HCT116 (cell line): Measurements from ENCODE around the gene CDKN1A. TPM values are rescaled to one million over a fixed set of nuclear protein-coding genes. Genes with fewer than 3 reads are reported as not detected.

ENCODE experiments used
- ATAC-seq: fragments of 200-7000 bp; cut with Tn5 transposase; 2 replicates; pipeline ENCODE4 v1.9.1; 2020; ENCODE audit warnings: mild to moderate bottlenecking, moderate library complexity
- BruUV-seq: library from RNA; stranded (reverse); fragments of 400-500 nt; replicated peaks from 2 replicates; lab custom pipeline; 2021; lab: Mats Ljungman, UMichigan
- CTCF ChIA-PET: fragments of 300-600 bp; sonication (Branson Sonifier 250); formaldehyde crosslinking; loops from one replicate; lab custom pipeline; 2021; ENCODE audit warnings: antibody characterized with exemption; lab: Charles Lee
- POLR2A ChIA-PET: fragments of 300-600, 350-600 bp; sonication (Branson Sonifier 250); formaldehyde crosslinking; loops from one replicate; lab custom pipeline; 2021; ENCODE audit warnings: antibody characterized with exemption; lab: Charles Lee
- RAD21 ChIA-PET, 2 experiments: fragments of 300-600 bp; sonication (Branson Sonifier 250); formaldehyde crosslinking; loops; one replicate each; lab custom pipeline; 2023; ENCODE audit warnings: low total read pairs in 2 of 2; ENCODE audit not compliant: uncharacterized antibody in 2 of 2, unreplicated experiment in 2 of 2, low non-redundant PET in 1 of 2; lab: Charles Lee
- DNase-seq: peaks from one replicate; pipeline ENCODE4 v3.0.0-alpha.2; 2010; ENCODE audit warnings: low read depth, low spot score
- H2AFZ ChIP-seq: fragments of 200-600 bp; shearing (Covaris generic), sonication (generic); 2 replicates; pipeline ENCODE4 v1.6.1; 2017; ENCODE audit warnings: low read depth, mixed run types, mixed read lengths, antibody characterized with exemption, low read length; ENCODE audit not compliant: poor library complexity, severe bottlenecking
- H3K27ac ChIP-seq: 2 replicates; pipeline ENCODE4 v1.5.1; 2012; ENCODE audit warnings: low read depth, low read length
- H3K27me3 ChIP-seq: fragments of 200-600 bp; sonication (generic); 2 replicates; pipeline ENCODE4 v1.6.1; 2016; ENCODE audit warnings: mixed run types, low read length, mixed read lengths; ENCODE audit not compliant: insufficient read depth
- H3K36me3 ChIP-seq, 2 experiments: fragments of 200-500 bp in 1 of 2; fragments of 200-600 bp in 1 of 2; sonication (Bioruptor generic) in 1 of 2; sonication (generic) in 1 of 2; 2 replicates each; pipeline versions ENCODE4 v1.5.1 to v1.6.1; 2014 to 2016; ENCODE audit warnings: low read length in 2 of 2, inconsistent platforms in 1 of 2, mixed read lengths in 1 of 2, mixed run types in 1 of 2; ENCODE audit not compliant: insufficient read depth in 2 of 2, control insufficient read depth in 1 of 2
- H3K4me1 ChIP-seq, 2 experiments: fragments of 200-600 bp in 1 of 2; sonication (generic) in 1 of 2; 2 replicates each; pipeline versions ENCODE4 v1.5.1 to v1.6.1; 2012 to 2017; ENCODE audit warnings: low read length in 2 of 2, inconsistent platforms in 1 of 2, mild to moderate bottlenecking in 1 of 2, mixed read lengths in 1 of 2, mixed run types in 1 of 2, moderate library complexity in 1 of 2; ENCODE audit not compliant: insufficient read depth in 2 of 2, control insufficient read depth in 1 of 2
- H3K4me2 ChIP-seq: fragments of 200-600 bp; sonication (generic); 2 replicates; pipeline ENCODE4 v1.6.1; 2017; ENCODE audit warnings: mixed run types, low read length, mixed read lengths
- H3K4me3 ChIP-seq, 2 experiments: fragments of 200-600 bp in 1 of 2; sonication (generic) in 1 of 2; replicated peaks in 1 of 2; 2 replicates each; pipeline ENCODE4 v1.5.1; 2011 to 2016; ENCODE audit warnings: low read length in 2 of 2, control low read depth in 1 of 2, low read depth in 1 of 2, mild to moderate bottlenecking in 1 of 2, mixed read lengths in 1 of 2, mixed run types in 1 of 2
- H3K79me2 ChIP-seq: fragments of 200-600 bp; sonication (generic); 2 replicates; pipeline ENCODE4 v1.6.1; 2017; ENCODE audit warnings: mild to moderate bottlenecking, mixed run types, low read length, moderate library complexity, mixed read lengths; ENCODE audit not compliant: insufficient read depth
- H3K9ac ChIP-seq: fragments of 200-600 bp; sonication (generic); 2 replicates; pipeline ENCODE4 v1.6.1; 2016; ENCODE audit warnings: low read length, mixed read lengths
- H3K9me2 ChIP-seq: fragments of 200-600 bp; sonication (generic), shearing (Covaris generic); 2 replicates; pipeline ENCODE4 v1.6.1; 2017; ENCODE audit warnings: mixed run types, mild to moderate bottlenecking, moderate library complexity; ENCODE audit not compliant: insufficient read depth
- H3K9me3 ChIP-seq, 2 experiments: fragments of 200-500 bp in 1 of 2; fragments of 200-600 bp in 1 of 2; sonication (Bioruptor generic) in 1 of 2; sonication (generic) in 1 of 2; 2 replicates each; pipeline ENCODE4 v1.6.1; 2014 to 2017; ENCODE audit warnings: low read length in 2 of 2, mixed read lengths in 2 of 2, inconsistent platforms in 1 of 2, low read depth in 1 of 2, mild to moderate bottlenecking in 1 of 2, mixed run types in 1 of 2, moderate library complexity in 1 of 2; ENCODE audit not compliant: control insufficient read depth in 1 of 2, insufficient read depth in 1 of 2
- H4K20me1 ChIP-seq: fragments of 200-600 bp; sonication (generic), shearing (Covaris generic); 2 replicates; pipeline ENCODE4 v1.6.1; 2017; ENCODE audit warnings: mixed run types, mild to moderate bottlenecking, moderate library complexity; ENCODE audit not compliant: insufficient read depth
- CBX3 ChIP-seq: IDR thresholded peaks from 2 replicates; pipeline ENCODE4 v1.6.1; 2012; ENCODE audit warnings: low read depth
- ELF1 ChIP-seq: IDR thresholded peaks from 2 replicates; pipeline ENCODE4 v1.6.1; 2012; ENCODE audit warnings: low read depth, borderline replicate concordance
- EZH2 ChIP-seq: fragments of 200-600 bp; sonication (generic); IDR thresholded peaks from 2 replicates; pipeline ENCODE4 v1.6.1; 2017; ENCODE audit warnings: antibody characterized with exemption, mixed run types
- RAD21 ChIP-seq: IDR thresholded peaks from 2 replicates; pipeline ENCODE4 v1.6.1; 2012; ENCODE audit warnings: low read depth, mild to moderate bottlenecking
- SRF ChIP-seq: IDR thresholded peaks from 2 replicates; pipeline ENCODE4 v1.6.1; 2012; ENCODE audit warnings: low read depth
- TCF7L2 ChIP-seq: IDR thresholded peaks from 2 replicates; pipeline ENCODE4 v1.7.0; 2011; ENCODE audit warnings: borderline replicate concordance, inconsistent platforms; ENCODE audit not compliant: insufficient read depth, insufficient read length; ENCODE audit errors: extremely low read depth
- YY1 ChIP-seq: IDR thresholded peaks from 2 replicates; pipeline ENCODE4 v1.6.1; 2011; ENCODE audit warnings: low read length, low read depth, moderate library complexity, mild to moderate bottlenecking; ENCODE audit not compliant: insufficient replicate concordance; ENCODE audit errors: extremely low read depth
- intact Hi-C: fragments of 100-400 bp; cut with micrococcal nuclease; formaldehyde crosslinking; loops from 2 replicates; pipeline ENCODE4 v1.10.0; 2022
- total RNA-seq: library from RNA; stranded (reverse); gene quantifications from one replicate; pipeline ENCODE4 v1.2.1, GENCODE V29; 2021; ENCODE audit not compliant: unreplicated experiment

Gene CDKN1A
- total RNA-seq, 1 experiment from 2014 or later = 179 TPM

DNA sequence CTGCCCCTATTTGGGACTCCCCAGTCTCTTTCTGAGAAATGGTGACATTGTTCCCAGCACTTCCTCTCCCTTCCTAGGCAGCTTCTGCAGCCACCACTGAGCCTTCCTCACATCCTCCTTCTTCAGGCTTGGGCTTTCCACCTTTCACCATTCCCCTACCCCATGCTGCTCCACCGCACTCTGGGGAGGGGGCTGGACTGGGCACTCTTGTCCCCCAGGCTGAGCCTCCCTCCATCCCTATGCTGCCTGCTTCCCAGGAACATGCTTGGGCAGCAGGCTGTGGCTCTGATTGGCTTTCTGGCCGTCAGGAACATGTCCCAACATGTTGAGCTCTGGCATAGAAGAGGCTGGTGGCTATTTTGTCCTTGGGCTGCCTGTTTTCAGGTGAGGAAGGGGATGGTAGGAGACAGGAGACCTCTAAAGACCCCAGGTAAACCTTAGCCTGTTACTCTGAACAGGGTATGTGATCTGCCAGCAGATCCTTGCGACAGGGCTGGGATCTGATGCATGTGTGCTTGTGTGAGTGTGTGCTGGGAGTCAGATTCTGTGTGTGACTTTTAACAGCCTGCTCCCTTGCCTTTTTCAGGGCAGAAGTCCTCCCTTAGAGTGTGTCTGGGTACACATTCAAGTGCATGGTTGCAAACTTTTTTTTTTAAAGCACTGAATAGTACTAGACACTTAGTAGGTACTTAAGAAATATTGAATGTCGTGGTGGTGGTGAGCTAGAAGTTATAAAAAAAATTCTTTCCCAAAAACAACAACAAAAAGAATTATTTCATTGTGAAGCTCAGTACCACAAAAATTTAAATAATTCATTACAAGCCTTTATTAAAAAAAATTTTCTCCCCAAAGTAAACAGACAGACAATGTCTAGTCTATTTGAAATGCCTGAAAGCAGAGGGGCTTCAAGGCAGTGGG is 2.1 kb upstream of the CDKN1A start (continued):
- TF ChIP-seq RAD21 (no peak), CBX3 (no peak)

DNA sequence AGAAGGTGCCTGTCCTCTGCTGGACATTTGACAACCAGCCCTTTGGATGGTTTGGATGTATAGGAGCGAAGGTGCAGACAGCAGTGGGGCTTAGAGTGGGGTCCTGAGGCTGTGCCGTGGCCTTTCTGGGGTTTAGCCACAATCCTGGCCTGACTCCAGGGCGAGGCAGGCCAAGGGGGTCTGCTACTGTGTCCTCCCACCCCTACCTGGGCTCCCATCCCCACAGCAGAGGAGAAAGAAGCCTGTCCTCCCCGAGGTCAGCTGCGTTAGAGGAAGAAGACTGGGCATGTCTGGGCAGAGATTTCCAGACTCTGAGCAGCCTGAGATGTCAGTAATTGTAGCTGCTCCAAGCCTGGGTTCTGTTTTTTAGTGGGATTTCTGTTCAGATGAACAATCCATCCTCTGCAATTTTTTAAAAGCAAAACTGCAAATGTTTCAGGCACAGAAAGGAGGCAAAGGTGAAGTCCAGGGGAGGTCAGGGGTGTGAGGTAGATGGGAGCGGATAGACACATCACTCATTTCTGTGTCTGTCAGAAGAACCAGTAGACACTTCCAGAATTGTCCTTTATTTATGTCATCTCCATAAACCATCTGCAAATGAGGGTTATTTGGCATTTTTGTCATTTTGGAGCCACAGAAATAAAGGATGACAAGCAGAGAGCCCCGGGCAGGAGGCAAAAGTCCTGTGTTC is 1.3 kb upstream of the CDKN1A start:
- peaks cover 48 to 62% of the 10 kb centered on the region in 2 experiments for H3K4me1 ChIP-seq
- DNase-seq (no peak), ATAC-seq (no peak)
- H3K27me3 ChIP-seq = no peaks in the 10 kb centered on the region
- TF ChIP-seq YY1 (no peak), EZH2 (no peak), TCF7L2 (no peak), ELF1 (no peak), SRF (no peak)
- POLR2A ChIA-PET = interaction anchor here (1.5 to 6.3 kb wide), 2 partner anchors 11 to 47 kb away, joined by 3 to 119 read pairs; no protein-coding TSS in a partner anchor
- H2AFZ ChIP-seq = no peak overlapping the region
- intact Hi-C loops = no loop called here
- H3K9ac ChIP-seq = no peak overlapping the region
- no peaks in the 10 kb centered on the region for H3K9me2 ChIP-seq
- peaks cover 34% of the 10 kb centered on the region for H3K79me2 ChIP-seq
- H3K4me3 ChIP-seq = no peak overlapping the region
- H3K4me2 ChIP-seq = peak overlapping the region; percentile 97
- no TSS peak for BruUV-seq
- H3K27ac ChIP-seq = peak overlapping the region; percentile 64
- RAD21 ChIA-PET = no interaction called here
- CTCF ChIA-PET = interaction anchor here (1.1 kb wide), 1 partner anchor 10 kb away, joined by 4 read pairs; no protein-coding TSS in a partner anchor
- peaks cover 4% of the 10 kb centered on the region; the same call in 1 of the 2 replicates for H4K20me1 ChIP-seq
- H3K36me3 ChIP-seq = no peaks in the 10 kb centered on the region
- H3K9me3 ChIP-seq = no peaks in the 10 kb centered on the region
